8988T (cell line): ENCODE measurements around the gene SEBOX.
"Not testable (repeated sequence)": the region's sequence is repeated elsewhere in the genome, so short reads cannot be mapped to it uniquely, and the experiment has no call there.

Experiments
- DNase-seq: peaks from one replicate; pipeline ENCODE4 v3.0.0; 2011

The SEBOX gene

GRCh38 chr17:28367641-28368305 is 2.8 kb upstream of the SEBOX start:
- no peak for DNase-seq

GRCh38 chr17:28366605-28367004 is 1.6 kb upstream of the SEBOX start:
- no peak for DNase-seq

GRCh38 chr17:28365487-28365886 is 488 bp upstream of the SEBOX start:
- no peak for DNase-seq

GRCh38 chr17:28363776-28364650 is 986 bp downstream of the SEBOX start:
- DNase-seq, result no peak

- DNase-seq, result no peak
These were observed 1.8 kb downstream of the SEBOX start for GRCh38 chr17:28363186-28363585.

GRCh38 chr17:28357901-28358197 is 7.2 kb downstream of the SEBOX start:
- DNase-seq, result no peak

GRCh38 chr17:28357061-28357900 is 7.7 kb downstream of the SEBOX start, which contains the start of gene POLDIP2:
TSS of gene POLDIP2 (minus strand) at chr17:28357527. CDS start at chr17:28357448, 79 bp downstream.
- DNase-seq, result peak; percentile 96

GRCh38 chr17:28350271-28350670 is 14.7 kb downstream of the SEBOX start:
- no peak for DNase-seq

GRCh38 chr17:28348979-28349378 is 16.0 kb downstream of the SEBOX start:
- no peak for DNase-seq

- DNase-seq, result peak; percentile 71
These were observed 17.6 kb downstream of the SEBOX start for GRCh38 chr17:28347261-28347891.

GRCh38 chr17:28346746-28347246 is 18.2 kb downstream of the SEBOX start:
- DNase-seq, result no peak

GRCh38 chr17:28346199-28346580 is 18.8 kb downstream of the SEBOX start:
- no peak for DNase-seq

GRCh38 chr17:28345419-28346198 is 19.4 kb downstream of the SEBOX start:
- DNase-seq, result no peak

GRCh38 chr17:28344435-28344901 is 20.5 kb downstream of the SEBOX start:
- DNase-seq, result no peak

- DNase-seq, result no peak
These were observed 21.0 kb downstream of the SEBOX start for GRCh38 chr17:28344011-28344410.

GRCh38 chr17:28343491-28343932 is 21.5 kb downstream of the SEBOX start:
- no peak for DNase-seq

GRCh38 chr17:28342313-28342712 is 22.7 kb downstream of the SEBOX start:
- no peak for DNase-seq

- no peak for DNase-seq
These were observed 23.5 kb downstream of the SEBOX start for GRCh38 chr17:28341516-28341915.

GRCh38 chr17:28340374-28340773 is 24.6 kb downstream of the SEBOX start:
- no peak for DNase-seq

- no peak for DNase-seq
These were observed 25.6 kb downstream of the SEBOX start for GRCh38 chr17:28339431-28339830.

GRCh38 chr17:28338769-28339212 is 26.2 kb downstream of the SEBOX start:
- not testable (repeated sequence) for DNase-seq
